HG02870 (cell line): ENCODE measurements around the gene IWS1.

Source experiments
- ATAC-seq: cut with Tn5 transposase; IDR thresholded peaks from one replicate; pipeline ENCODE4 v1.9.1; 2021; ENCODE audit warnings: mild to moderate bottlenecking, moderate library complexity; ENCODE audit not compliant: unreplicated experiment

The IWS1 gene

GRCh38 chr2:127506510-127506909 is 19.8 kb downstream of the IWS1 start:
- no peak for ATAC-seq

GRCh38 chr2:127504552-127505430 is 21.5 kb downstream of the IWS1 start:
- no peak for ATAC-seq

DNA sequence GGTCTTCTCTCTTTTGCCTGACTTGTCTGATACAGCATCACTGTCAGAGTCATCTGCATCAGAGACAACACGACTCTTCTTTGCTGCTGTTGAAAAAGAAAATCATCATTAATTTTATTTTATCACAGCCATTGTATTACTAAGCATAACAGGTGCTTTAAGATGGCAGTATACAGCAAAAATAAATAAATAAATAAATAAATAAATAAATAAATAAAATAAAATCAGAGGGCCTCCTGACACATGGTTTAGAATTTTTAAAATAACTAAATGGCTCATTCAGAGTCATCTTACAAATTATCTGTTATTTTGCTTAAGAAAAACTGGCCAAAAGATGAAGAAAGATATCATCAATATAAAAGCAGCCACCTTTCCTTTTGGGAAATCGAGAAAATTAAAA is 22.8 kb downstream of the IWS1 start:
- no peak for ATAC-seq

- no peak for ATAC-seq
Measured at GRCh38 chr2:127498386-127498785, 27.9 kb downstream of the IWS1 start.

DNA sequence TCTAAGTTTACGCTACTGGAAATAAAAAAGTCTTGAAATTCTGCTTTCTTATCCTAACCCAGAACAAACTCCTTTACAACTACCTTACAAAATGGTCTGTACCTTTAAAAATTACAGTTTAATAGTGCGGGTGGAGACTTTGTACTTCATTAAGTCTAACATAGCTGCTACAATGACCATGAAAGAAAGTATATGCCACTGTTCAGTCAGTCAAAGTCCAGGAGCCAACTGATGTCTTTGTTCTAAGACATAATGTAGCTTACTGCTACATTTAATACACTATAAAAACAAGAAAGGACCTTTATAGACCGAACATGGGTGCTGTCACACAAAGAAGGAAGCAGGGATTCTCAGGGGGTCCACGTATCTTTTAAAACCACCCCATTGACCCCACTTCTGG is 36.0 kb downstream of the IWS1 start:
- no peak for ATAC-seq

- no peak for ATAC-seq
Measured at GRCh38 chr2:127486247-127487058, 39.8 kb downstream of the IWS1 start.

- ATAC-seq = no peak
Measured at GRCh38 chr2:127485694-127486071, 40.6 kb downstream of the IWS1 start.

- ATAC-seq = no peak
Measured at GRCh38 chr2:127485051-127485693, 41.1 kb downstream of the IWS1 start.

DNA sequence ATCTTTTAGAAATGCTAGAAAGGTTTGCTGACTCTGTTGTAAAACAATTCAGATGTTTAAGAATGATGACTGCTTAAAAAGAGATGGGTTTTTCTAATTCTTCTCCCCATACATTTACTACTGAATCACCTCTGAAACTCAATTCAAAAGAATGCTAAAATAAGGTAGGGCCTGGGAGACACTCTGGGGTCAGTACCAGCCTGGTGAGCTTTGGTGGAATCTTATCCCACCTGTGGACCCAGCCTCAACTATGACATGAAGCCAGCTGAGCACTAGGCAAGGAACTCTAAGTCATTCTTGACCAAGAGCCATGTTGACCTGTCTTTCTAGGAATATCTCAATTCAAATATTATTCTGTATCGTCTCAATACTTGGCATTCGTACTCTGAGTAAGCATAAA is 44.3 kb downstream of the IWS1 start:
- ATAC-seq = no peak

GRCh38 chr2:127479866-127480743 is 46.2 kb downstream of the IWS1 start:
- no peak for ATAC-seq

DNA sequence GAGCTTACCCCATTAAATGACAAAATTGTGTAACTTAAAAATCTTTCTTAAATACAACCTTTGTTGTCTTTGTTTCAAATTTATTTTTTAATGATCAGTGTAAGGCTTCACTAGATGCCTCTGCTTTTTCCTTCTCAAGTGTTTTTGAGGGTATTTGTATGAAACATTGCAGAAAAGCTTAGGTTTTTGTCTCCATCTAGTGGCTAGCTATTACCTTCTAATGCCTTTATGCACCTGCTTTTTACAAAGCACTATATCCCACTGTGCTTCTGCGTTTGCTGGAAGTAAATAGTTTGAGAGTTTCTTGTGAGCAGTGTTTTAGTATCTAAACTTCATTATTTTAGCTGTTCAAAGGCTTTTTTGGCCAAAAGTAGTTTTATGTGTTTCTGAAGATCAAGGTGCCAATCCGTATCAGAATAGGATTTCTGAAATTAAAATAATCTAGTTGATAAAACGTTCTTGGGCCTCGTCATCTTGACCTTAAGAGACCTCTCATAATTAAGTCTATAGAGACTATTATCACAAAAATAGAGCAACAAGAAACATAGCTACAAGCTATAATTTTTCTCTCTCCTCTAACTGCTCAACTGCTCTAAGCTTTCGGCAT is 47.0 kb downstream of the IWS1 start:
- ATAC-seq = no peak

GRCh38 chr2:127475788-127476187 is 50.5 kb downstream of the IWS1 start:
- ATAC-seq = no peak

DNA sequence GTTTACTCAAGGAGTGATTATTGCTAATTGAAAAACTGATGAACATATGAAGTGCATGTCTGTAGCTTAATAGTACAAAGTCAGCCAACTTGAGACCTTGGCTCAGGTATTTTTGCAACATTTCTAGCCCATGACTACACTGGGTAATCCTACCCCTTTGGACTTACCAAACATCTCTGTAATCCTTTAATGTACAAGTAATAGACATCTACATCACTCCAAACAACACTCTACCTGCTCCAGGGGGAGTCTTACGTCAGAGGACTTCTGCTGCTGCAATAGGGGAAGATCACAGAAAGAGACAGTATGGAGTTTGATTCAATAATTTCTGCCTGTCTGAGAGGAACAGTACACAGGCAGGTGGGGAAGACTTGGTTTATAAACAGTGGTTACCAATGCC is 54.0 kb downstream of the IWS1 start:
- no peak for ATAC-seq

DNA sequence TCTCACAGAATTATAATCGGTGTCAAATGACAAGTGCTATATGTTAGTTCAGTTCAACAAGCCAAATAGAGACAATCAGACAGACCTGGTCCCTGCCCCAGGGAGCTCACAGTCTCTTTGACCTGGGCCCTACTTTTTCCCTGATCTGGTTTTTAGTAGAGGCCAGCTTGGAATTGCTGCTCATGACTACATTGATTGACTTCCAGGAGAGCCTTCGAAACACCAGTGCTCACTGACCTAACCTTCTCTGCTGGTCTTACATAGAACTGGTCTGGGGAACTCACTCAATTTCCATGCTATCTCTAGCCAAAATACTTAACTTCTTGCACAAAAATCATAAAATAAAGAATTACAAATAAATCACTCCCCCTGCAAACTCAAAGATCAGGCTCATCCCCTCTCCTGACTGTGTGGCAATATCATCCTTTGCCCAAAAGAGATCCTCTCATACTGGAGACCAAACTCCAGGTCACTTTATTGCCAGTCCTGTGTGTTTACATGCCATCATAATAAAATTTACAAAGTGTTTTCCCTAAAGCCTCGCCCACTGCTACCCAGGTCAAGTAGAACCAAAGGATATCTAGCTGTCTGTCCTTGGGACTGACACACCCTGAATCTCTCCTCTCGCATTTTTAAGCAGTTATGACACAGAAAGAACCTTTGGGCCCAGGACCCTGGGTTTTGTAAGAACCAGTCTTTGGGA is 54.9 kb downstream of the IWS1 start:
- no peak for ATAC-seq

DNA sequence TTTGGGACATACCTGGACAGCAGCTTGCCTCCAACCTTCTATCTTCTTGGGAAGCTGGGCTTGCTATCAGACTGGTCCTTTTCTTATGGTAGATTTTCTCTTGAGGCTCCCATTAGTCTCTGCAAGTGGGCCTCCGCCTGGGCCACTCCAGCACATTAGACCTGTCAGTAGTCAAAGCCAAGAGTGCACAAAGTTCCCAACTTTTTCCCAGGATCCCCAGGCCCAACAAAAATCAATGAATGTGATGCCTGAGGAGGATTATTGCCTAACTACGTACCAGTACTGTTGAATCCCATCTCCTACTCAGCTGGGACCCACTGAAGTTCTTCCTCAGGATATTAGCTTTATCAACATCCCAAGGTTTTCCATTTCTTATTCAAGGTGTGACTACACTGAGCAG is 56.3 kb downstream of the IWS1 start:
- no peak for ATAC-seq

DNA sequence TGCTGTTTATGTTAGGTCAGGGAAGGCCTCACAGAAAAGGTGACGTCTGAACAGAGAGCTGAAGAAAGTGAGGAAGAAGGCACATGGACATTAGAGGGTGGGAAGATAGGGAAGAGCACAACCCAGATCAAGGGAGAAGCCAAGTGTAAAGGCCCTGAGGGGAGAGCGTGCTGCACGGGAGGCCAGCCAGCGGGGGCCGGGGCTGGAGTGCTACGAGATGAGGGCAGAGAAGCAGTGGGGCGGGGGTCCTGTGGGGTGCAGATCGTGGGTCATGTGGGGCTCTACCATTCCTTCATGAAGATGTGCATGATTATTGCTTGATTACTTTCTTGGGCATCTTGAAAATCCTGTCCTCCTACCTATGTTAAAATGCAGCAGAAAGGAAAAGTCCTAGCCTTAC is 57.2 kb downstream of the IWS1 start:
- ATAC-seq = no peak

- no peak for ATAC-seq
Measured at GRCh38 chr2:127465258-127465657, 61.0 kb downstream of the IWS1 start.

DNA sequence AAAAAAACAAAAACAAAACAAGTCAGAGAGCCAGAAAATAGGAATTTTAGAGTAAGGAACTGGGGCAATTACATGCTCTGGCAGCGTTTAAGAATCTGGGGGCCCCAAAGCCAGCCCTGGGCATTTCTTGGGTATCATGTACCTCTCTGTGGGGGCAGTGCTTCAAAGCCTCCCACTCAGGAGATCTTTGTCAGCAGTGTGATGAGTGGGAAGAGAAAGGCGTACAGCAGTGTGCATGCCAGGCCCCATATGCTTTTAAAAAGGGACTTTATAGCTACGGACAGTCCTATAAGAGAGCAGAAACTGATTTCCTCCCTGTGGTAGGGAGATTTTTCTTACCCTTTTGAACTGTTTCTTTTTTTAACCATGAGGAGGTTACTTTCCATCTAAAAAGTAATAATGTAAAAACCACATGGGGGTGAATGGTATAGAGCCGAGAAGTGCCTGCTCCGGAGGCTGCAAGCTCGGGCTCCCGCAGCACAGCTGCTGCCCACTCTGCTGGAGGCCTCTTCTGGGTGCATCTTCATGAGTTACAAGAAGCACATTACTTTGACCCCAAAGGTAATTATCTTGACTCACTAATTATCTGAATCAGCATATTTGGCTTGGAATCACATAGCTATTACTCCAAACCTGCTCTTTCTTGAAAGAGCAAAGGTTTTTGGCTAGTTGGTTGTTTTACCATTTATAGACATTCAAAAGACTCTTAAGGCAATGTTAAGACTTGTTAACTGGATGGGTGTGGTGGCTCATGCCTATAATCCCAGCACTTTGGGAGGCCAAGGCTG is 61.6 kb downstream of the IWS1 start:
- no peak for ATAC-seq
